K562 (cell line): ENCODE measurements around the gene CDKN3. TPM values are rescaled to one million over a fixed set of nuclear protein-coding genes. Genes with fewer than 3 reads are reported as not detected.

Experiments used
- ATAC-seq: fragments of 200-7000 bp; cut with Tn5 transposase; 3 replicates; pipeline ENCODE4 v1.9.1; 2020; ENCODE audit warnings: moderate library complexity
- BruUV-seq: library from RNA; stranded (reverse); fragments of 400-500 nt; replicated peaks from 2 replicates; lab custom pipeline; 2021; lab: Mats Ljungman, UMichigan
- CTCF ChIA-PET: fragments of 300-600 bp; formaldehyde crosslinking; extraction: SDS; loops from one replicate; lab custom pipeline; 2021; ENCODE audit warnings: low intra/inter-chr PET ratio; lab: Yijun Ruan, JAX
- POLR2A ChIA-PET: fragments of 300-600, 350-650 bp; sonication (Branson Sonifier 250); formaldehyde crosslinking; extraction: SDS; loops from one replicate; lab custom pipeline; 2021; ENCODE audit warnings: antibody characterized with exemption, inconsistent platforms; lab: Yijun Ruan, JAX
- DNase-seq, 4 experiments: peaks; one replicate each; pipeline versions ENCODE4 v3.0.0 to v3.0.0-alpha.2; 2011 to 2018; ENCODE audit warnings: low spot score in 3 of 4, mixed read lengths in 3 of 4; ENCODE audit errors: extremely low read depth in 1 of 4
- FAIRE-seq: peaks from 2 replicates; lab custom pipeline; 2011; peaks lifted over from hg19 to GRCh38; lab: Jason Lieb, UNC
- H2AFZ ChIP-seq: 2 replicates; pipeline ENCODE4 v1.6.0; 2011; ENCODE audit warnings: low read depth, low read length, control low read depth, inconsistent platforms
- H3K27ac ChIP-seq: fragments of 200-600 bp; 3 replicates; pipeline ENCODE4 v1.8.0; 2011; ENCODE audit warnings: low read depth, mild to moderate bottlenecking, control low read depth, inconsistent platforms, low read length, moderate library complexity, mixed read lengths; ENCODE audit errors: extremely low read depth
- H3K27me3 ChIP-seq, 2 experiments: fragments of 300-600 bp in 1 of 2; 2 replicates in 1 of 2; 3 replicates in 1 of 2; pipeline versions ENCODE4 v1.6.0 to v1.8.0; 2011; ENCODE audit warnings: inconsistent platforms in 2 of 2, low read length in 2 of 2, mild to moderate bottlenecking in 1 of 2, mixed read lengths in 1 of 2, moderate library complexity in 1 of 2; ENCODE audit not compliant: control insufficient read depth in 2 of 2, insufficient read depth in 2 of 2
- H3K36me3 ChIP-seq: fragments of 300-600 bp; 3 replicates; pipeline ENCODE4 v1.8.0; 2011; ENCODE audit warnings: mild to moderate bottlenecking, low read length, inconsistent platforms; ENCODE audit not compliant: control insufficient read depth, insufficient read depth
- H3K4me1 ChIP-seq, 2 experiments: fragments of 200-600 bp in 1 of 2; replicated peaks in 1 of 2; 2 replicates in 1 of 2; 3 replicates in 1 of 2; pipeline versions ENCODE4 v1.5.1 to v1.8.0; 2011; ENCODE audit warnings: inconsistent platforms in 2 of 2, low read length in 2 of 2, mild to moderate bottlenecking in 1 of 2, mixed read lengths in 1 of 2, moderate library complexity in 1 of 2; ENCODE audit not compliant: control insufficient read depth in 2 of 2, insufficient read depth in 2 of 2
- H3K4me2 ChIP-seq: 2 replicates; pipeline ENCODE4 v1.6.1; 2011; ENCODE audit warnings: low read length, control low read depth, inconsistent platforms, mixed read lengths; ENCODE audit not compliant: insufficient read depth
- H3K4me3 ChIP-seq: fragments of 200-600 bp; sonication (generic), shearing (Covaris generic); 2 replicates; pipeline ENCODE4 v1.5.1; 2016; ENCODE audit warnings: control low read depth, inconsistent platforms
- H3K79me2 ChIP-seq: fragments of 200-600 bp; 3 replicates; pipeline ENCODE4 v1.8.0; 2011; ENCODE audit warnings: low read length, inconsistent platforms; ENCODE audit not compliant: control insufficient read depth, insufficient read depth
- H3K9ac ChIP-seq, 2 experiments: 2 replicates each; pipeline versions ENCODE4 v1.6.0 to v1.6.1; 2011; ENCODE audit warnings: low read depth in 2 of 2, low read length in 2 of 2, control low read depth in 1 of 2, inconsistent platforms in 1 of 2, mild to moderate bottlenecking in 1 of 2, mixed read lengths in 1 of 2; ENCODE audit not compliant: insufficient read depth in 1 of 2
- H3K9me1 ChIP-seq: one replicate; pipeline ENCODE4 v1.6.0; 2011; ENCODE audit warnings: inconsistent platforms, mild to moderate bottlenecking, low read length, moderate library complexity; ENCODE audit not compliant: control insufficient read depth, insufficient read depth
- H3K9me3 ChIP-seq: replicated peaks from 2 replicates; pipeline ENCODE4 v1.5.1; 2011; ENCODE audit warnings: low read depth, low read length, inconsistent platforms; ENCODE audit not compliant: control insufficient read depth, insufficient read depth
- H4K20me1 ChIP-seq: replicated peaks from 2 replicates; pipeline ENCODE4 v1.6.1; 2011; ENCODE audit warnings: low read length, inconsistent platforms, mixed read lengths; ENCODE audit not compliant: control insufficient read depth, insufficient read depth
- CEBPG ChIP-seq, 3 experiments: fragments of 200-800 bp in 1 of 3; sonication (Bioruptor generic) in 1 of 3; sonication (generic) in 1 of 3; formaldehyde crosslinking in 1 of 3; IDR thresholded peaks in 2 of 3; conservative IDR thresholded peaks in 1 of 3; 2 replicates each; pipeline versions ENCODE4 v1.6.1 to v1.8.0; 2016 to 2022; ENCODE audit warnings: missing compliant biosample characterization in 2 of 3, missing genetic modification characterization in 2 of 3, mild to moderate bottlenecking in 1 of 3, missing genetic modification reagents in 1 of 3
- CLOCK ChIP-seq: fragments of 250-450 bp; sonication (Bioruptor Pico); IDR thresholded peaks from 2 replicates; pipeline ENCODE4 v1.4.0; 2020; ENCODE audit warnings: mild to moderate bottlenecking, moderate library complexity, borderline replicate concordance
- E2F1 ChIP-seq: sonication (generic); formaldehyde crosslinking; IDR thresholded peaks from 2 replicates; pipeline ENCODE4 v1.8.1; 2023; ENCODE audit warnings: mild to moderate bottlenecking, missing genetic modification reagents, moderate library complexity
- EZH2 ChIP-seq: IDR thresholded peaks from 2 replicates; pipeline ENCODE4 v1.6.1; 2012; ENCODE audit warnings: low read depth, mild to moderate bottlenecking, inconsistent platforms, low read length, borderline replicate concordance
- FOS ChIP-seq: IDR thresholded peaks from 3 replicates; pipeline ENCODE4 v1.6.1; 2011; ENCODE audit not compliant: insufficient read length; ENCODE audit errors: extremely low read depth
- HOXB6 ChIP-seq: fragments of 250-450 bp; sonication (Bioruptor Pico); IDR thresholded peaks from 2 replicates; pipeline ENCODE4 v1.5.1; 2022; ENCODE audit warnings: mild to moderate bottlenecking, borderline replicate concordance
- KHSRP ChIP-seq: fragments of 450-650 bp; IDR thresholded peaks from 2 replicates; pipeline ENCODE4 v1.6.1; 2017
- MEF2A ChIP-seq: IDR thresholded peaks from 2 replicates; pipeline ENCODE4 v1.6.1; 2011; ENCODE audit warnings: low read depth, mild to moderate bottlenecking, low read length, moderate library complexity; ENCODE audit not compliant: control insufficient read depth
- NKRF ChIP-seq: fragments of 450-650 bp; IDR thresholded peaks from 2 replicates; pipeline ENCODE4 v1.6.1; 2016; ENCODE audit warnings: borderline replicate concordance
- RBFOX2 ChIP-seq: fragments of 200-400 bp; formaldehyde crosslinking; IDR thresholded peaks from 2 replicates; pipeline ENCODE4 v1.6.1; 2017; ENCODE audit warnings: low read depth, mild to moderate bottlenecking, low read length, moderate library complexity
- TGIF2 ChIP-seq: sonication (generic); formaldehyde crosslinking; IDR thresholded peaks from 2 replicates; pipeline ENCODE4 v1.8.1; 2022; ENCODE audit warnings: mild to moderate bottlenecking, missing genetic modification reagents, moderate library complexity
- ZNF282 ChIP-seq: sonication (generic); formaldehyde crosslinking; IDR thresholded peaks from 2 replicates; pipeline ENCODE4 v1.8.1; 2023; ENCODE audit warnings: missing genetic modification reagents
- ZNF764 ChIP-seq: fragments of 250-450 bp; sonication (Bioruptor Pico); IDR thresholded peaks from 2 replicates; pipeline ENCODE4 v1.4.0; 2020; ENCODE audit warnings: low read depth, mild to moderate bottlenecking, moderate library complexity
- WGBS: fragments of 100-300 bp; shearing (Covaris generic); methylation state at CpG from one replicate; pipeline ENCODE4 v1.1.6; 2016; ENCODE audit warnings: low coverage, mixed read lengths; ENCODE audit not compliant: insufficient coverage; ENCODE audit errors: missing lambda C conversion rate; 5-methylcytosine and 5-hydroxymethylcytosine counted together
- in situ Hi-C: fragments of 300-500 bp; cut with MboI; formaldehyde crosslinking; loops from 4 replicates; pipeline ENCODE4 v1.15.0; 2018; ENCODE audit warnings: inconsistent platforms, mixed read lengths
- intact Hi-C: fragments of 100-400 bp; cut with micrococcal nuclease; formaldehyde crosslinking; loops from 2 replicates; pipeline ENCODE4 v1.14.2; 2022
- polyA plus RNA-seq, 8 experiments: library from polyadenylated mRNA; depleted of rRNA in 4 of 8; stranded (reverse) in 5 of 8; unstranded in 3 of 8; fragments of >200 nt; fragmentation: Nextera tagmentation in 2 of 8; fragmentation: Illumina TruSeq in 1 of 8; extraction: Ambion mirVana in 2 of 8; extraction: Trizol in 1 of 8; gene quantifications; 2 replicates each; pipeline versions ENCODE4 v1.2.1 to v1.2.3, GENCODE V29; 2011 to 2014; ENCODE audit warnings: inconsistent platforms in 1 of 8, missing spikeins in 1 of 8
- total RNA-seq, 7 experiments: library from RNA; depleted of rRNA in 6 of 7; stranded (reverse); fragments of >200 nt in 6 of 7; fragmentation: Illumina TruSeq in 2 of 7; extraction: Trizol in 2 of 7; gene quantifications; 2 replicates each; pipeline versions ENCODE4 v1.2.1 to v1.2.3, GENCODE V29; 2011 to 2021; ENCODE audit warnings: low replicate concordance in 1 of 7

The CDKN3 gene
- total and polyA plus RNA-seq, 9 of the 15 experiments (the other 6 are each of a cell fraction or from before 2014, with no cell fraction given), result 41.3 to 128 (median 70.7) TPM

- H3K27me3 ChIP-seq, result peaks cover 3 to 29% of the 10 kb centered on the region in 2 experiments; a peak in 4 of 5 replicates
- in situ Hi-C loops (no loop called here), intact Hi-C loops (loop anchor here (10.0 kb wide), 4 partner anchors 130 to 410 kb away; no protein-coding TSS in a partner anchor)
- no peak for FAIRE-seq
- ChIA-PET POLR2A (no interaction called here), CTCF (interaction anchor here (0.7 kb wide), 1 partner anchor 107 kb away, joined by 3 read pairs; no protein-coding TSS in a partner anchor)
- no peak for ATAC-seq
- H3K79me2 ChIP-seq, result no peaks in the 10 kb centered on the region
- no peaks in the 10 kb centered on the region for H3K9me3 ChIP-seq
- H3K4me2 ChIP-seq, result no peak overlapping the region
- no peaks in the 10 kb centered on the region for H4K20me1 ChIP-seq
- no peak overlapping the region for H3K4me3 ChIP-seq
- WGBS, result 1% methylated on average over 8 of the region's 9 CpGs
- DNase-seq, result no peak
- BruUV-seq, result no TSS peak
- H2AFZ ChIP-seq, result no peak overlapping the region
- H3K9me1 ChIP-seq, result no peaks in the 10 kb centered on the region
- H3K27ac ChIP-seq, result no peak overlapping the region
- H3K4me1 ChIP-seq, result no peaks in the 10 kb centered on the region
- no peak overlapping the region for H3K9ac ChIP-seq
- H3K36me3 ChIP-seq, result no peaks in the 10 kb centered on the region
- no peak for TF ChIP-seq EZH2
- no peak for TF ChIP-seq HOXB6 (CRISPR knock-in tag)
- TF ChIP-seq TGIF2 (CRISPR knock-in tag), result no peak
- TF ChIP-seq KHSRP, result no peak
- no peak for TF ChIP-seq ZNF764 (CRISPR knock-in tag)
- TF ChIP-seq RBFOX2, result no peak
- TF ChIP-seq FOS, result no peak
- no peak for TF ChIP-seq ZNF282 (CRISPR knock-in tag)
- no peak for TF ChIP-seq NKRF
- no peak for TF ChIP-seq E2F1 (CRISPR knock-in tag)
- TF ChIP-seq MEF2A, result no peak
- TF ChIP-seq CLOCK (CRISPR knock-in tag), result no peak
- TF ChIP-seq CEBPG (CRISPR knock-in tag; IDR thresholded peaks at IDR 0.05), result no peak
- TF ChIP-seq CEBPG (tag; conservative IDR thresholded peaks at IDR 0.05 in 1 of 2, IDR thresholded peaks at IDR 0.05 in 1 of 2), result no peak
Measured at GRCh38 chr14:54364555-54365415, 32.0 kb upstream of the CDKN3 start.
